ENCODE measurements around the gene ORC4. TPM values are rescaled to one million over a fixed set of nuclear protein-coding genes. Genes with fewer than 3 reads are reported as not detected.

The ORC4 gene
- total RNA-seq, 1 donor from 2014 or later, result 79.6 TPM

- no peak for TF ChIP-seq CTCF (IDR thresholded peaks at IDR 0.05)
- no peak overlapping the region for H3K4me3 ChIP-seq
- H3K9me3 ChIP-seq, result no peaks in the 10 kb centered on the region
- H3K36me3 ChIP-seq, result peaks cover 24 to 37% of the 10 kb centered on the region in 2 donors
- H3K4me1 ChIP-seq, result no peaks in the 10 kb centered on the region
- H3K27me3 ChIP-seq, result no peaks in the 10 kb centered on the region
- intact Hi-C loops (cut with DNase I), result no loop called here
- no peak overlapping the region for H3K27ac ChIP-seq
- DNase-seq (ENCODE audit: low spot score in 2 of 2), result no peak
These were observed 85.5 kb downstream of the ORC4 start for GRCh38 chr2:147934881-147935620.

DNA sequence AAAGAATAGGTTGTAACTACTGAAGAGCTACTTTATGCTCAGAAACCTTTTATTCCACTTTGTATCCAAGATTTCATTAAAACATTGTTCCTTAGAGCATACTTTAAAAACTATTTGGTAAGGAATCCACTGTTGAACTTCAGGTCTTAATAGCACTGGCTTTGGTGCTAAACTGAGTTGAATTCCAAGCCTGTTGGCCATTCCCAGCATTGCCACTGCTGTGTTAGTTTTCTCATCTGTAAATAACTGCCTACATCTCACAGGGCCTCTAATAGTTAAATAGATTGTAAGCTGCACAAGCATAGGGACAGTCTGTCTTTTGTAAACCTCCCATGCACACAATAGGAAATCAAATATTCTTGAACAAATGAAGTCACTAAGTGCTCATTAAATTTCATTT is 86.6 kb downstream of the ORC4 start:
- Histone ChIP-seq H3K27ac (no peak overlapping the region), H3K4me1 (no peaks in the 10 kb centered on the region), H3K27me3 (no peaks in the 10 kb centered on the region), H3K36me3 (peaks cover 24 to 36% of the 10 kb centered on the region in 2 donors), H3K9me3 (no peaks in the 10 kb centered on the region), H3K4me3 (no peak overlapping the region)
- no peak for DNase-seq (ENCODE audit: low spot score in 2 of 2)
- intact Hi-C loops (cut with DNase I), result no loop called here
- TF ChIP-seq CTCF (IDR thresholded peaks at IDR 0.05), result no peak

DNA sequence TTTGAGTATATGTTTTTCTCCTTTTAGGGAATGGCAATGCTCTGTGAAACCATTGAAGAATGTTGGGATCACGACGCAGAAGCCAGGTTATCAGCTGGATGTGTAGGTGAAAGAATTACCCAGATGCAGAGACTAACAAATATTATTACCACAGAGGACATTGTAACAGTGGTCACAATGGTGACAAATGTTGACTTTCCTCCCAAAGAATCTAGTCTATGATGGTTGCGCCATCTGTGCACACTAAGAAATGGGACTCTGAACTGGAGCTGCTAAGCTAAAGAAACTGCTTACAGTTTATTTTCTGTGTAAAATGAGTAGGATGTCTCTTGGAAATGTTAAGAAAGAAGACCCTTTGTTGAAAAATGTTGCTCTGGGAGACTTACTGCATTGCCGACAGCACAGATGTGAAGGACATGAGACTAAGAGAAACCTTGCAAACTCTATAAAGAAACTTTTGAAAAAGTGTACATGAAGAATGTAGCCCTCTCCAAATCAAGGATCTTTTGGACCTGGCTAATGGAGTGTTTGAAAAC is 93.4 kb downstream of the ORC4 start:
- Histone ChIP-seq H3K4me3 (no peak overlapping the region), H3K27ac (no peak overlapping the region), H3K36me3 (peaks cover 0 to 18% of the 10 kb centered on the region in 2 donors), H3K9me3 (no peaks in the 10 kb centered on the region), H3K27me3 (no peaks in the 10 kb centered on the region), H3K4me1 (no peaks in the 10 kb centered on the region)
- no peak for TF ChIP-seq CTCF (IDR thresholded peaks at IDR 0.05)
- intact Hi-C loops (cut with DNase I), result no loop called here
- DNase-seq (ENCODE audit: low spot score in 2 of 2), result no peak

DNA sequence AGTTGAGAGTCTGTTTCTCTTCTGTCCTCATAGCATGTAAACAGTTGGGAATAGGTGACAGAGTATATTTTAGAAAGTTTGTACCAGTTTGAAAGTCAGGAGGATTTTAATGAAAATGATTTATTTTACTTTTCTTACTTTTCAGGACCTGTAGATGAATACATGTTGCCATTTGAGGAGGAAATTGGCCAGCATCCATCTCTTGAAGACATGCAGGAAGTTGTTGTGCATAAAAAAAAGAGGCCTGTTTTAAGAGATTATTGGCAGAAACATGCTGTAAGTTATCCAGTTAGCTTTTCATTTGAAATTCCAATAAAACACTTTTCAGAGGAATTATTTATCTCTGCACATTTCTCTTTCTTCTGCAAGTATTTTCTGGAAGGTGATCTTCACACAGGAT is 94.7 kb downstream of the ORC4 start:
- Histone ChIP-seq H3K9me3 (no peaks in the 10 kb centered on the region), H3K4me3 (no peak overlapping the region), H3K27ac (no peak overlapping the region), H3K27me3 (no peaks in the 10 kb centered on the region), H3K36me3 (peaks cover 0 to 18% of the 10 kb centered on the region in 2 donors), H3K4me1 (no peaks in the 10 kb centered on the region)
- no peak for TF ChIP-seq CTCF (IDR thresholded peaks at IDR 0.05)
- intact Hi-C loops (cut with DNase I), result no loop called here
- DNase-seq (ENCODE audit: low spot score in 2 of 2), result no peak

- H3K4me3 ChIP-seq, result no peak overlapping the region
- no peak for TF ChIP-seq CTCF (IDR thresholded peaks at IDR 0.05)
- no peak overlapping the region for H3K27ac ChIP-seq
- no peaks in the 10 kb centered on the region for H3K4me1 ChIP-seq
- H3K36me3 ChIP-seq, result peaks cover 0 to 14% of the 10 kb centered on the region in 2 donors
- no peaks in the 10 kb centered on the region for H3K27me3 ChIP-seq
- no peak for DNase-seq (ENCODE audit: low spot score in 2 of 2)
- H3K9me3 ChIP-seq, result no peaks in the 10 kb centered on the region
- intact Hi-C loops (cut with DNase I), result no loop called here
These were observed 95.9 kb downstream of the ORC4 start for GRCh38 chr2:147924647-147925046.
